HCT116 (cell line): Measurements from ENCODE around the gene ELAVL3. TPM values are rescaled to one million over a fixed set of nuclear protein-coding genes. Genes with fewer than 3 reads are reported as not detected.

Experiments
- ATAC-seq: fragments of 200-7000 bp; cut with Tn5 transposase; 2 replicates; pipeline ENCODE4 v1.9.1; 2020; ENCODE audit warnings: mild to moderate bottlenecking, moderate library complexity
- BruUV-seq: library from RNA; stranded (reverse); fragments of 400-500 nt; replicated peaks from 2 replicates; lab custom pipeline; 2021; lab: Mats Ljungman, UMichigan
- CTCF ChIA-PET: fragments of 300-600 bp; sonication (Branson Sonifier 250); formaldehyde crosslinking; loops from one replicate; lab custom pipeline; 2021; ENCODE audit warnings: antibody characterized with exemption; lab: Charles Lee
- POLR2A ChIA-PET: fragments of 300-600, 350-600 bp; sonication (Branson Sonifier 250); formaldehyde crosslinking; loops from one replicate; lab custom pipeline; 2021; ENCODE audit warnings: antibody characterized with exemption; lab: Charles Lee
- RAD21 ChIA-PET, 2 experiments: fragments of 300-600 bp; sonication (Branson Sonifier 250); formaldehyde crosslinking; loops; one replicate each; lab custom pipeline; 2023; ENCODE audit warnings: low total read pairs in 2 of 2; ENCODE audit not compliant: uncharacterized antibody in 2 of 2, unreplicated experiment in 2 of 2, low non-redundant PET in 1 of 2; lab: Charles Lee
- DNase-seq: peaks from one replicate; pipeline ENCODE4 v3.0.0-alpha.2; 2010; ENCODE audit warnings: low read depth, low spot score
- H2AFZ ChIP-seq: fragments of 200-600 bp; shearing (Covaris generic), sonication (generic); 2 replicates; pipeline ENCODE4 v1.6.1; 2017; ENCODE audit warnings: low read depth, mixed run types, mixed read lengths, antibody characterized with exemption, low read length; ENCODE audit not compliant: poor library complexity, severe bottlenecking
- H3K27ac ChIP-seq: 2 replicates; pipeline ENCODE4 v1.5.1; 2012; ENCODE audit warnings: low read depth, low read length
- H3K27me3 ChIP-seq: fragments of 200-600 bp; sonication (generic); 2 replicates; pipeline ENCODE4 v1.6.1; 2016; ENCODE audit warnings: mixed run types, low read length, mixed read lengths; ENCODE audit not compliant: insufficient read depth
- H3K36me3 ChIP-seq, 2 experiments: fragments of 200-500 bp in 1 of 2; fragments of 200-600 bp in 1 of 2; sonication (Bioruptor generic) in 1 of 2; sonication (generic) in 1 of 2; 2 replicates each; pipeline versions ENCODE4 v1.5.1 to v1.6.1; 2014 to 2016; ENCODE audit warnings: low read length in 2 of 2, inconsistent platforms in 1 of 2, mixed read lengths in 1 of 2, mixed run types in 1 of 2; ENCODE audit not compliant: insufficient read depth in 2 of 2, control insufficient read depth in 1 of 2
- H3K4me1 ChIP-seq, 2 experiments: fragments of 200-600 bp in 1 of 2; sonication (generic) in 1 of 2; 2 replicates each; pipeline versions ENCODE4 v1.5.1 to v1.6.1; 2012 to 2017; ENCODE audit warnings: low read length in 2 of 2, inconsistent platforms in 1 of 2, mild to moderate bottlenecking in 1 of 2, mixed read lengths in 1 of 2, mixed run types in 1 of 2, moderate library complexity in 1 of 2; ENCODE audit not compliant: insufficient read depth in 2 of 2, control insufficient read depth in 1 of 2
- H3K4me2 ChIP-seq: fragments of 200-600 bp; sonication (generic); 2 replicates; pipeline ENCODE4 v1.6.1; 2017; ENCODE audit warnings: mixed run types, low read length, mixed read lengths
- H3K4me3 ChIP-seq, 2 experiments: fragments of 200-600 bp in 1 of 2; sonication (generic) in 1 of 2; replicated peaks in 1 of 2; 2 replicates each; pipeline ENCODE4 v1.5.1; 2011 to 2016; ENCODE audit warnings: low read length in 2 of 2, control low read depth in 1 of 2, low read depth in 1 of 2, mild to moderate bottlenecking in 1 of 2, mixed read lengths in 1 of 2, mixed run types in 1 of 2
- H3K79me2 ChIP-seq: fragments of 200-600 bp; sonication (generic); 2 replicates; pipeline ENCODE4 v1.6.1; 2017; ENCODE audit warnings: mild to moderate bottlenecking, mixed run types, low read length, moderate library complexity, mixed read lengths; ENCODE audit not compliant: insufficient read depth
- H3K9ac ChIP-seq: fragments of 200-600 bp; sonication (generic); 2 replicates; pipeline ENCODE4 v1.6.1; 2016; ENCODE audit warnings: low read length, mixed read lengths
- H3K9me2 ChIP-seq: fragments of 200-600 bp; sonication (generic), shearing (Covaris generic); 2 replicates; pipeline ENCODE4 v1.6.1; 2017; ENCODE audit warnings: mixed run types, mild to moderate bottlenecking, moderate library complexity; ENCODE audit not compliant: insufficient read depth
- H3K9me3 ChIP-seq, 2 experiments: fragments of 200-500 bp in 1 of 2; fragments of 200-600 bp in 1 of 2; sonication (Bioruptor generic) in 1 of 2; sonication (generic) in 1 of 2; 2 replicates each; pipeline ENCODE4 v1.6.1; 2014 to 2017; ENCODE audit warnings: low read length in 2 of 2, mixed read lengths in 2 of 2, inconsistent platforms in 1 of 2, low read depth in 1 of 2, mild to moderate bottlenecking in 1 of 2, mixed run types in 1 of 2, moderate library complexity in 1 of 2; ENCODE audit not compliant: control insufficient read depth in 1 of 2, insufficient read depth in 1 of 2
- H4K20me1 ChIP-seq: fragments of 200-600 bp; sonication (generic), shearing (Covaris generic); 2 replicates; pipeline ENCODE4 v1.6.1; 2017; ENCODE audit warnings: mixed run types, mild to moderate bottlenecking, moderate library complexity; ENCODE audit not compliant: insufficient read depth
- CBX3 ChIP-seq: IDR thresholded peaks from 2 replicates; pipeline ENCODE4 v1.6.1; 2012; ENCODE audit warnings: low read depth
- CEBPB ChIP-seq: IDR thresholded peaks from 2 replicates; pipeline ENCODE4 v1.6.1; 2012; ENCODE audit warnings: low read depth
- EGR1 ChIP-seq: IDR thresholded peaks from 2 replicates; pipeline ENCODE4 v1.6.1; 2012; ENCODE audit warnings: low read depth
- ELF1 ChIP-seq: IDR thresholded peaks from 2 replicates; pipeline ENCODE4 v1.6.1; 2012; ENCODE audit warnings: low read depth, borderline replicate concordance
- EZH2phosphoT487 ChIP-seq: fragments of 200-600 bp; IDR thresholded peaks from 2 replicates; pipeline ENCODE4 v1.6.1; 2018; ENCODE audit warnings: antibody characterized with exemption, borderline replicate concordance
- FOSL1 ChIP-seq: IDR thresholded peaks from 2 replicates; pipeline ENCODE4 v1.6.1; 2012; ENCODE audit warnings: low read depth
- JUND ChIP-seq: IDR thresholded peaks from 2 replicates; pipeline ENCODE4 v1.6.1; 2012
- MAX ChIP-seq: IDR thresholded peaks from 2 replicates; pipeline ENCODE4 v1.6.1; 2012
- POLR2A ChIP-seq: IDR thresholded peaks from 2 replicates; pipeline ENCODE4 v1.7.0; 2011; ENCODE audit warnings: borderline replicate concordance; ENCODE audit not compliant: insufficient read depth, insufficient read length; ENCODE audit errors: extremely low read depth
- RAD21 ChIP-seq: IDR thresholded peaks from 2 replicates; pipeline ENCODE4 v1.6.1; 2012; ENCODE audit warnings: low read depth, mild to moderate bottlenecking
- SIN3A ChIP-seq: IDR thresholded peaks from 2 replicates; pipeline ENCODE4 v1.6.1; 2012; ENCODE audit warnings: low read depth
- SP1 ChIP-seq: IDR thresholded peaks from 2 replicates; pipeline ENCODE4 v1.6.1; 2012; ENCODE audit warnings: low read depth
- YY1 ChIP-seq: IDR thresholded peaks from 2 replicates; pipeline ENCODE4 v1.6.1; 2011; ENCODE audit warnings: low read length, low read depth, moderate library complexity, mild to moderate bottlenecking; ENCODE audit not compliant: insufficient replicate concordance; ENCODE audit errors: extremely low read depth
- ZBTB33 ChIP-seq: IDR thresholded peaks from 2 replicates; pipeline ENCODE4 v1.6.1; 2011; ENCODE audit warnings: mild to moderate bottlenecking, low read length, moderate library complexity; ENCODE audit not compliant: insufficient replicate concordance; ENCODE audit errors: extremely low read depth
- ZFX ChIP-seq: fragments of 450-650 bp; IDR thresholded peaks from 2 replicates; pipeline ENCODE4 v1.6.1; 2017
- intact Hi-C: fragments of 100-400 bp; cut with micrococcal nuclease; formaldehyde crosslinking; loops from 2 replicates; pipeline ENCODE4 v1.10.0; 2022
- total RNA-seq: library from RNA; stranded (reverse); gene quantifications from one replicate; pipeline ENCODE4 v1.2.1, GENCODE V29; 2021; ENCODE audit not compliant: unreplicated experiment
- TF ChIP-seq, protein P1 (sequence below), 3 experiments: fragments of 200-600 bp in 1 of 3; sonication (generic) in 1 of 3; IDR thresholded peaks in 2 of 3; conservative IDR thresholded peaks in 1 of 3; 2 replicates each; pipeline ENCODE4 v1.5.1; 2012 to 2017; ENCODE audit warnings: low read depth in 2 of 3, low read length in 2 of 3, antibody characterized with exemption in 1 of 3, borderline replicate concordance in 1 of 3, control low read depth in 1 of 3, mild to moderate bottlenecking in 1 of 3, mixed read lengths in 1 of 3, mixed run types in 1 of 3, moderate library complexity in 1 of 3; ENCODE audit not compliant: insufficient read depth in 1 of 3

The ELAVL3 gene
- total RNA-seq, 1 experiment from 2014 or later: 0.05 TPM

- CTCF ChIA-PET: interaction anchor here (1.7 kb wide), 1 partner anchor 35 kb away, joined by 5 read pairs; no protein-coding TSS in a partner anchor
- intact Hi-C loops: no loop called here
- peaks cover 9 to 12% of the 10 kb centered on the region in 2 experiments for H3K4me1 ChIP-seq
Measured at GRCh38 chr19:11416346-11417052, 64.3 kb downstream of the ELAVL3 start.

More at GRCh38 chr19:11416346-11417052, 64.3 kb downstream of the ELAVL3 start:
- Histone ChIP-seq H3K4me3 (no peak overlapping the region), H3K36me3 (peaks cover 4% of the 10 kb centered on the region in 2 experiments; a peak in 2 of 4 replicates), H2AFZ (no peak overlapping the region), H3K27me3 (no peaks in the 10 kb centered on the region), H3K9me2 (no peaks in the 10 kb centered on the region), H3K4me2 (no peak overlapping the region), H4K20me1 (no peaks in the 10 kb centered on the region), H3K9me3 (no peaks in the 10 kb centered on the region), H3K79me2 (no peaks in the 10 kb centered on the region), H3K9ac (no peak overlapping the region), H3K27ac (no peak overlapping the region)
- ChIA-PET POLR2A (no interaction called here), RAD21 (no interaction called here)
- BruUV-seq: no TSS peak
- ATAC-seq (no peak), DNase-seq (no peak)
- TF ChIP-seq JUND: no peak
- TF ChIP-seq YY1: no peak
- no peak for TF ChIP-seq EGR1
- TF ChIP-seq SP1: no peak
- no peak for TF ChIP-seq RAD21
- no peak for TF ChIP-seq ZFX
- TF ChIP-seq MAX: no peak
- TF ChIP-seq ELF1: no peak
- TF ChIP-seq ZBTB33: no peak
- no peak for TF ChIP-seq POLR2A
- no peak for TF ChIP-seq CEBPB
- TF ChIP-seq FOSL1: no peak
- TF ChIP-seq CBX3: no peak
- no peak for TF ChIP-seq EZH2phosphoT487
- TF ChIP-seq, protein P1, sequence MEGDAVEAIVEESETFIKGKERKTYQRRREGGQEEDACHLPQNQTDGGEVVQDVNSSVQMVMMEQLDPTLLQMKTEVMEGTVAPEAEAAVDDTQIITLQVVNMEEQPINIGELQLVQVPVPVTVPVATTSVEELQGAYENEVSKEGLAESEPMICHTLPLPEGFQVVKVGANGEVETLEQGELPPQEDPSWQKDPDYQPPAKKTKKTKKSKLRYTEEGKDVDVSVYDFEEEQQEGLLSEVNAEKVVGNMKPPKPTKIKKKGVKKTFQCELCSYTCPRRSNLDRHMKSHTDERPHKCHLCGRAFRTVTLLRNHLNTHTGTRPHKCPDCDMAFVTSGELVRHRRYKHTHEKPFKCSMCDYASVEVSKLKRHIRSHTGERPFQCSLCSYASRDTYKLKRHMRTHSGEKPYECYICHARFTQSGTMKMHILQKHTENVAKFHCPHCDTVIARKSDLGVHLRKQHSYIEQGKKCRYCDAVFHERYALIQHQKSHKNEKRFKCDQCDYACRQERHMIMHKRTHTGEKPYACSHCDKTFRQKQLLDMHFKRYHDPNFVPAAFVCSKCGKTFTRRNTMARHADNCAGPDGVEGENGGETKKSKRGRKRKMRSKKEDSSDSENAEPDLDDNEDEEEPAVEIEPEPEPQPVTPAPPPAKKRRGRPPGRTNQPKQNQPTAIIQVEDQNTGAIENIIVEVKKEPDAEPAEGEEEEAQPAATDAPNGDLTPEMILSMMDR (IDR thresholded peaks at IDR 0.05 in 2 of 3, conservative IDR thresholded peaks at IDR 0.05 in 1 of 3; ENCODE audit: borderline replicate concordance in 1 of 3, insufficient read depth in 1 of 3, low read depth in 2 of 3, low read length in 2 of 3): no peak
- TF ChIP-seq SIN3A: no peak
